A549 (cell line): ENCODE measurements around the gene ASMT. TPM values are rescaled to one million over a fixed set of nuclear protein-coding genes. Genes with fewer than 3 reads are reported as not detected.

Experiments used
- ATAC-seq, 2 experiments: fragments of 200-7000 bp in 1 of 2; fragments of >200 bp in 1 of 2; cut with Nextera tagmentation in 1 of 2; cut with Tn5 transposase in 1 of 2; 3 replicates each; pipeline versions ENCODE4 v1.8.0 to v1.9.1; 2018 to 2020; ENCODE audit warnings: mild to moderate bottlenecking in 1 of 2, moderate library complexity in 1 of 2
- CTCF ChIA-PET: fragments of 300-600 bp; sonication (Branson Sonifier 250); formaldehyde crosslinking; extraction: SDS; loops from one replicate; lab custom pipeline; 2021; ENCODE audit warnings: antibody characterized with exemption, inconsistent platforms; lab: Yijun Ruan, JAX
- POLR2A ChIA-PET: fragments of 350-600 bp; formaldehyde crosslinking; extraction: SDS; loops from one replicate; lab custom pipeline; 2021; ENCODE audit warnings: antibody characterized with exemption, inconsistent platforms; lab: Yijun Ruan, JAX
- DNase-seq, 2 experiments: peaks; one replicate each; pipeline versions ENCODE4 v3.0.0 to v3.0.0-alpha.2; 2011 to 2016; ENCODE audit warnings: low read depth in 1 of 2, low spot score in 1 of 2
- FAIRE-seq: peaks from 2 replicates; lab custom pipeline; 2011; peaks lifted over from hg19 to GRCh38; lab: Jason Lieb, UNC
- H3K27ac ChIP-seq, 2 experiments: fragments of >200 bp; sonication (Bioruptor Twin); formaldehyde crosslinking; 3 replicates each; pipeline ENCODE4 v1.5.1; 2016 to 2017
- H3K4me1 ChIP-seq: fragments of >200 bp; sonication (Bioruptor Twin); formaldehyde crosslinking; 3 replicates; pipeline ENCODE4 v1.6.1; 2016
- H3K4me2 ChIP-seq: fragments of >200 bp; sonication (Bioruptor Twin); formaldehyde crosslinking; 3 replicates; pipeline ENCODE4 v1.6.1; 2016
- H3K4me3 ChIP-seq: fragments of >200 bp; sonication (Bioruptor Twin); formaldehyde crosslinking; 3 replicates; pipeline ENCODE4 v1.5.1; 2016
- H3K9me3 ChIP-seq: fragments of >200 bp; sonication (Bioruptor Twin); formaldehyde crosslinking; 3 replicates; pipeline ENCODE4 v1.6.1; 2016
- BHLHE40 ChIP-seq: IDR thresholded peaks from 2 replicates; pipeline ENCODE4 v1.6.1; 2012; ENCODE audit warnings: low read depth, low read length, inconsistent platforms
- CBX2 ChIP-seq: fragments of 200-600 bp; sonication (generic); IDR thresholded peaks from 2 replicates; pipeline ENCODE4 v1.6.1; 2016; ENCODE audit warnings: low read depth, mild to moderate bottlenecking, borderline replicate concordance
- CBX8 ChIP-seq: fragments of 200-600 bp; sonication (generic); IDR thresholded peaks from 2 replicates; pipeline ENCODE4 v1.6.1; 2016
- CEBPB ChIP-seq, 2 experiments: fragments of >200 bp in 1 of 2; sonication (Bioruptor Twin) in 1 of 2; formaldehyde crosslinking in 1 of 2; IDR thresholded peaks; 2 replicates each; pipeline ENCODE4 v1.6.1; 2012 to 2016
- CHD4 ChIP-seq: fragments of 200-600 bp; sonication (generic); IDR thresholded peaks from 2 replicates; pipeline ENCODE4 v1.6.1; 2016; ENCODE audit warnings: antibody characterized with exemption, mild to moderate bottlenecking, borderline replicate concordance
- EHF ChIP-seq: fragments of 250-450 bp; sonication (Bioruptor Pico); IDR thresholded peaks from 2 replicates; pipeline ENCODE4 v1.5.0; 2020; ENCODE audit warnings: mild to moderate bottlenecking
- EHMT2 ChIP-seq: fragments of 200-600 bp; sonication (generic); IDR thresholded peaks from 2 replicates; pipeline ENCODE4 v1.6.1; 2016; ENCODE audit warnings: antibody characterized with exemption, low read depth, mild to moderate bottlenecking, moderate library complexity
- FOSB ChIP-seq: fragments of 250-450 bp; sonication (Bioruptor Pico); IDR thresholded peaks from 2 replicates; pipeline ENCODE4 v1.5.0; 2020; ENCODE audit warnings: mild to moderate bottlenecking, moderate library complexity
- HDAC2 ChIP-seq: fragments of 200-600 bp; sonication (generic); IDR thresholded peaks from 2 replicates; pipeline ENCODE4 v1.6.1; 2016
- HEYL ChIP-seq: fragments of 250-450 bp; sonication (Bioruptor Pico); IDR thresholded peaks from 2 replicates; pipeline ENCODE4 v1.8.0; 2021; ENCODE audit warnings: mild to moderate bottlenecking, moderate library complexity
- HOXA7 ChIP-seq: fragments of 250-450 bp; sonication (Bioruptor Pico); IDR thresholded peaks from 2 replicates; pipeline ENCODE4 v1.5.0; 2020; ENCODE audit warnings: mild to moderate bottlenecking, moderate library complexity
- JUNB ChIP-seq: fragments of >200 bp; sonication (Bioruptor Twin); formaldehyde crosslinking; IDR thresholded peaks from 2 replicates; pipeline ENCODE4 v1.6.1; 2016
- MAFK ChIP-seq: fragments of 450-650 bp; IDR thresholded peaks from 2 replicates; pipeline ENCODE4 v1.6.1; 2014; ENCODE audit not compliant: partially characterized antibody
- MYC ChIP-seq: IDR thresholded peaks from 2 replicates; pipeline ENCODE4 v1.6.1; 2012; ENCODE audit warnings: mild to moderate bottlenecking, inconsistent platforms, low read length, improper control_type of control experiment, borderline replicate concordance
- NFE2L2 ChIP-seq: fragments of 150-350 bp; conservative IDR thresholded peaks from 2 replicates; pipeline ENCODE4 v1.6.1; 2014; ENCODE audit warnings: low read length
- NR3C1 ChIP-seq: fragments of >200 bp; sonication (Bioruptor Twin); formaldehyde crosslinking; IDR thresholded peaks from 3 replicates; pipeline ENCODE4 v1.6.1; 2017
- POLR2AphosphoS2 ChIP-seq: conservative IDR thresholded peaks from 2 replicates; pipeline ENCODE4 v1.6.1; 2012; ENCODE audit warnings: low read length, improper control_type of control experiment, inconsistent platforms
- RAD21 ChIP-seq, 2 experiments: fragments of >200 bp in 1 of 2; sonication (Bioruptor Twin) in 1 of 2; formaldehyde crosslinking in 1 of 2; IDR thresholded peaks in 1 of 2; conservative IDR thresholded peaks in 1 of 2; 2 replicates in 1 of 2; 3 replicates in 1 of 2; pipeline ENCODE4 v1.6.1; 2012 to 2018; ENCODE audit warnings: inconsistent platforms in 1 of 2
- RFX5 ChIP-seq: fragments of 450-650 bp; IDR thresholded peaks from 2 replicates; pipeline ENCODE4 v1.7.1; 2014; ENCODE audit warnings: antibody characterized with exemption, mild to moderate bottlenecking, moderate library complexity
- SMC3 ChIP-seq: fragments of >200 bp; sonication (Bioruptor Twin); formaldehyde crosslinking; IDR thresholded peaks from 3 replicates; pipeline ENCODE4 v1.6.1; 2018; ENCODE audit warnings: inconsistent platforms
- TFCP2L1 ChIP-seq: fragments of 250-450 bp; sonication (Bioruptor Pico); IDR thresholded peaks from 2 replicates; pipeline ENCODE4 v1.5.0; 2021; ENCODE audit warnings: mild to moderate bottlenecking
- TP53 ChIP-seq: fragments of 250-450 bp; sonication (Bioruptor Pico); IDR thresholded peaks from 2 replicates; pipeline ENCODE4 v1.5.0; 2021; ENCODE audit warnings: mild to moderate bottlenecking, moderate library complexity
- ZFP36 ChIP-seq: fragments of 450-650 bp; IDR thresholded peaks from 2 replicates; pipeline ENCODE4 v1.6.1; 2014; ENCODE audit warnings: borderline replicate concordance; ENCODE audit not compliant: partially characterized antibody
- ZSCAN20 ChIP-seq: fragments of 250-450 bp; sonication (Bioruptor Pico); IDR thresholded peaks from 2 replicates; pipeline ENCODE4 v1.8.0; 2022; ENCODE audit warnings: mild to moderate bottlenecking, moderate library complexity
- WGBS: methylation state at CpG from one replicate; pipeline ENCODE4 v1.1.6; 2017; ENCODE audit errors: missing lambda C conversion rate; 5-methylcytosine and 5-hydroxymethylcytosine counted together
- polyA plus RNA-seq, 4 experiments: library from polyadenylated mRNA; depleted of rRNA in 3 of 4; stranded (reverse); fragments of >200 nt; fragmentation: RNase III in 1 of 4; extraction: RNeasy Plus Mini Kit Qiagen cat#74134 plus additional on column Dnase treatment in 1 of 4; gene quantifications; 2 replicates in 3 of 4; 3 replicates in 1 of 4; pipeline ENCODE4 v1.2.3, GENCODE V29; 2011 to 2017
- TF ChIP-seq, protein P1 (sequence below): fragments of 250-450 bp; sonication (Bioruptor Pico); IDR thresholded peaks from 2 replicates; pipeline ENCODE4 v1.5.0; 2021; ENCODE audit warnings: mild to moderate bottlenecking, moderate library complexity, borderline replicate concordance
- TF ChIP-seq, protein P2 (sequence below): fragments of 150-350 bp; IDR thresholded peaks from 2 replicates; pipeline ENCODE4 v1.6.1; 2014; ENCODE audit warnings: low read depth, mild to moderate bottlenecking, low read length
- TF ChIP-seq, protein P3 (sequence below): IDR thresholded peaks from 2 replicates; pipeline ENCODE4 v1.6.1; 2012
- TF ChIP-seq, protein P4 (sequence below): fragments of 450-650 bp; IDR thresholded peaks from 2 replicates; pipeline ENCODE4 v1.6.1; 2014; ENCODE audit warnings: antibody characterized with exemption
- TF ChIP-seq, protein P5 (sequence below): fragments of >200 bp; sonication (Bioruptor Twin); formaldehyde crosslinking; IDR thresholded peaks from 2 replicates; pipeline ENCODE4 v1.6.1; 2016

The ASMT gene
- polyA plus RNA-seq, 2 of the 4 experiments (the other 2 are of a cell fraction): 0.12 to 0.16 TPM

DNA sequence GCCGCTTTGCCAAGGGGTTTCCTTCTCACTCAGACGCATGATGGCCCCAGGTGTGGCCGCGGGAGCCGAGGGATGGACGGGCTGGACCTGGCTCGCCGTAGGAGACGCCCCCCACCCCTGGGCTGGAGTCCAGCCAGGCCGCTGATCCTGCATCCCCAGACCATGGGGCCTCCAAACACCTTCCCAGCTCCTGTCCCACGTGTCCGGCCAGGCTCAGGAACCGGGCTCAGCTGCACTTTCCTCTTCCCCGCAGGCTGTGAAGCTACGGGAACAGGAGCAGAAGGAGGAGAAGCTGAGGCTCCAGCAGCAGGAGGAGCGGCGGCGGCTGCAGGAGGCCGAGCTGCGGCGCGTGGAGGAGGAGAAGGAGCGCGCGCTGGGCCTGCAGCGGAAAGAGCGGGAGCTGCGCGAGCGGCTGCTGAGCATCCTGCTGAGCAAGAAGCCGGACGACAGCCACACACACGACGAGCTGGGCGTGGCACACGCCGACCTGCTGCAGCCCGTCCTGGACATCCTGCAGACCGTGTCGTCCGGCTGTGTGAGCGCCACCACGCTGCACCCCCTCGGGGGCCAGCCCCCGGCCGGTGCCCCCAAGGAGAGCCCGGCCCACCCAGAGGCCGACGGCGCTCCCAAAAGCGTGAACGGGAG lies 14.3 kb upstream of the ASMT start (continued):
- TF ChIP-seq JUNB (no peak), FOSB (CRISPR knock-in tag) (no peak), BHLHE40 (no peak), RFX5 (no peak), NR3C1 (no peak), CHD4 (no peak), HOXA7 (CRISPR knock-in tag) (no peak), MYC (no peak), RAD21 (conservative IDR thresholded peaks at IDR 0.05 in 1 of 2, IDR thresholded peaks at IDR 0.05 in 1 of 2) (no peak)
- TF ChIP-seq, protein P1, sequence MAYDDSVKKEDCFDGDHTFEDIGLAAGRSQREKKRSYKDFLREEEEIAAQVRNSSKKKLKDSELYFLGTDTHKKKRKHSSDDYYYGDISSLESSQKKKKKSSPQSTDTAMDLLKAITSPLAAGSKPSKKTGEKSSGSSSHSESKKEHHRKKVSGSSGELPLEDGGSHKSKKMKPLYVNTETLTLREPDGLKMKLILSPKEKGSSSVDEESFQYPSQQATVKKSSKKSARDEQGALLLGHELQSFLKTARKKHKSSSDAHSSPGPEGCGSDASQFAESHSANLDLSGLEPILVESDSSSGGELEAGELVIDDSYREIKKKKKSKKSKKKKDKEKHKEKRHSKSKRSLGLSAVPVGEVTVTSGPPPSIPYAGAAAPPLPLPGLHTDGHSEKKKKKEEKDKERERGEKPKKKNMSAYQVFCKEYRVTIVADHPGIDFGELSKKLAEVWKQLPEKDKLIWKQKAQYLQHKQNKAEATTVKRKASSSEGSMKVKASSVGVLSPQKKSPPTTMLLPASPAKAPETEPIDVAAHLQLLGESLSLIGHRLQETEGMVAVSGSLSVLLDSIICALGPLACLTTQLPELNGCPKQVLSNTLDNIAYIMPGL (CRISPR knock-in tag): no peak

DNA sequence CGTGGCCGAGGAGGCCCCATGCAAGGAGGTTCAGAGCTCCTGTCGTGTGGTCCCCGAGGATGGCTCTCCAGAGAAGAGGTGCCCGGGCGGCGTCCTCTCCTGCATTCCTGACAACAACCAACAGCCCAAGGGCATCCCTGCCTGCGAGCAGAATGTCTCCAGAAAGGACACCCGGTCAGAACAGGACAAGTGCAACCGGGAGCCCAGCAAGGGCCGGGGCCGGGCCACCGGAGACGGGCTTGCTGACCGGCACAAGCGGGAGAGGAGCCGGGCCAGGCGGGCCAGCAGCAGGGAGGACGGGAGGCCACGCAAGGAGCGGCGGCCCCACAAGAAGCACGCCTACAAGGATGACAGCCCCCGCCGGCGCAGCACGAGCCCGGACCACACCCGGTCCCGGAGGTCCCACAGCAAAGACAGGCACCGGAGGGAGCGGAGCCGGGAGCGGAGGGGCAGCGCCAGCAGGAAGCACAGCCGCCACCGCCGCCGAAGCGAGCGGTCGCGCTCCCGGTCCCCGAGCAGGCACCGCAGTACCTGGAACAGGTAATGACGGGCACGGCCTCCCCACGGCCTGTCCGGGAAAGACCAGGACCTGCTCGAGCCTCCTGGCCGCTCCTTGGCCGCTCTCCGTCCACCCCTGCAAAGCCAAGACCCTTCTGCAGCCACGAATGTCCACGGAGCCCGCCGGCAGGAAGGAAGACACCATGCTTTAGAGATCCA lies 13.7 kb upstream of the ASMT start:
- no peak for DNase-seq
- H3K9me3 ChIP-seq: peaks cover 7% of the 10 kb centered on the region; the same call in 1 of the 3 replicates
- ChIA-PET POLR2A (no interaction called here), CTCF (no interaction called here)
- no peak for ATAC-seq
- H3K27ac ChIP-seq: no peak overlapping the region
- TF ChIP-seq CBX2 (no peak), MAFK (no peak), CEBPB (IDR thresholded peaks at IDR 0.05) (no peak), ZSCAN20 (CRISPR knock-in tag) (no peak), ZFP36 (no peak), RAD21 (conservative IDR thresholded peaks at IDR 0.05 in 1 of 2, IDR thresholded peaks at IDR 0.05 in 1 of 2) (no peak), HDAC2 (no peak), HEYL (CRISPR knock-in tag) (no peak), NFE2L2 (no peak), FOSB (CRISPR knock-in tag) (no peak), TP53 (no peak), EHF (CRISPR knock-in tag) (no peak)
- TF ChIP-seq, protein P2, sequence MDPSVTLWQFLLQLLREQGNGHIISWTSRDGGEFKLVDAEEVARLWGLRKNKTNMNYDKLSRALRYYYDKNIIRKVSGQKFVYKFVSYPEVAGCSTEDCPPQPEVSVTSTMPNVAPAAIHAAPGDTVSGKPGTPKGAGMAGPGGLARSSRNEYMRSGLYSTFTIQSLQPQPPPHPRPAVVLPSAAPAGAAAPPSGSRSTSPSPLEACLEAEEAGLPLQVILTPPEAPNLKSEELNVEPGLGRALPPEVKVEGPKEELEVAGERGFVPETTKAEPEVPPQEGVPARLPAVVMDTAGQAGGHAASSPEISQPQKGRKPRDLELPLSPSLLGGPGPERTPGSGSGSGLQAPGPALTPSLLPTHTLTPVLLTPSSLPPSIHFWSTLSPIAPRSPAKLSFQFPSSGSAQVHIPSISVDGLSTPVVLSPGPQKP: no peak
- TF ChIP-seq, protein P3, sequence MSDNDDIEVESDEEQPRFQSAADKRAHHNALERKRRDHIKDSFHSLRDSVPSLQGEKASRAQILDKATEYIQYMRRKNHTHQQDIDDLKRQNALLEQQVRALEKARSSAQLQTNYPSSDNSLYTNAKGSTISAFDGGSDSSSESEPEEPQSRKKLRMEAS: no peak
- 98% methylated on average over 57 of the region's 58 CpGs for WGBS
- H3K4me1 ChIP-seq: no peaks in the 10 kb centered on the region
- no peak overlapping the region for H3K4me2 ChIP-seq
- no peak overlapping the region for H3K4me3 ChIP-seq
- no peak for FAIRE-seq

DNA sequence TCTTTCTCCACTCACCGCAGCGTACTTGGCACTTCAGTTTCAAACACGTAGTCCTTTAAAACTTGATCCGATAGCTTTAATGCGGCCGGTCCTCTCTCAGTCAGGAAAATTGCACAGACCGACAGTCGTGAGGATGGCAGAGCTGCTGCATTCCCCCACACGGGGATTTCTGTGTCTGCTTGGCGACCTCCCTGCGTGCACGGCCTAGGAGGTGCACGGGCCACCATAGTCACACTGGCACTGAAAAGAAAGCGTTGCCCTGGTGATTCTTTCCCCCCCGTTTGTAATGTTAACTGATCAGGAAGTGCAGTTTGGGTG lies 13.1 kb upstream of the ASMT start:
- ChIA-PET CTCF (no interaction called here), POLR2A (no interaction called here)
- H3K27ac ChIP-seq: no peak overlapping the region
- DNase-seq (no peak), FAIRE-seq (no peak), ATAC-seq (no peak)
- peaks cover 7% of the 10 kb centered on the region; the same call in 1 of the 3 replicates for H3K9me3 ChIP-seq
- WGBS: 95% methylated on average over 15 of the region's 15 CpGs
- no peak overlapping the region for H3K4me3 ChIP-seq
- TF ChIP-seq TP53: no peak
- no peak for TF ChIP-seq POLR2AphosphoS2
- TF ChIP-seq, protein P4, sequence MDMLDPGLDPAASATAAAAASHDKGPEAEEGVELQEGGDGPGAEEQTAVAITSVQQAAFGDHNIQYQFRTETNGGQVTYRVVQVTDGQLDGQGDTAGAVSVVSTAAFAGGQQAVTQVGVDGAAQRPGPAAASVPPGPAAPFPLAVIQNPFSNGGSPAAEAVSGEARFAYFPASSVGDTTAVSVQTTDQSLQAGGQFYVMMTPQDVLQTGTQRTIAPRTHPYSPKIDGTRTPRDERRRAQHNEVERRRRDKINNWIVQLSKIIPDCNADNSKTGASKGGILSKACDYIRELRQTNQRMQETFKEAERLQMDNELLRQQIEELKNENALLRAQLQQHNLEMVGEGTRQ: no peak
- no peak for TF ChIP-seq SMC3
- no peak for TF ChIP-seq CEBPB (IDR thresholded peaks at IDR 0.05)
- TF ChIP-seq MYC: no peak
- TF ChIP-seq, protein P5, sequence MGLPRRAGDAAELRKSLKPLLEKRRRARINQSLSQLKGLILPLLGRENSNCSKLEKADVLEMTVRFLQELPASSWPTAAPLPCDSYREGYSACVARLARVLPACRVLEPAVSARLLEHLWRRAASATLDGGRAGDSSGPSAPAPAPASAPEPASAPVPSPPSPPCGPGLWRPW: no peak
- TF ChIP-seq EHMT2: no peak
- TF ChIP-seq CBX8: no peak
- TF ChIP-seq TFCP2L1: no peak
- H3K4me2 ChIP-seq: no peak overlapping the region
- H3K4me1 ChIP-seq: no peaks in the 10 kb centered on the region
